HG03575 (cell line): Measurements from ENCODE around the gene SYCP2.
"Not testable (repeated sequence)": the region's sequence is repeated elsewhere in the genome, so short reads cannot be mapped to it uniquely, and the experiment has no call there.

Experiments used
- ATAC-seq: cut with Tn5 transposase; IDR thresholded peaks from one replicate; pipeline ENCODE4 v1.9.1; 2021; ENCODE audit not compliant: unreplicated experiment, insufficient number of reproducible peaks, low FRiP score; ENCODE audit errors: extremely low read depth

Gene SYCP2

DNA sequence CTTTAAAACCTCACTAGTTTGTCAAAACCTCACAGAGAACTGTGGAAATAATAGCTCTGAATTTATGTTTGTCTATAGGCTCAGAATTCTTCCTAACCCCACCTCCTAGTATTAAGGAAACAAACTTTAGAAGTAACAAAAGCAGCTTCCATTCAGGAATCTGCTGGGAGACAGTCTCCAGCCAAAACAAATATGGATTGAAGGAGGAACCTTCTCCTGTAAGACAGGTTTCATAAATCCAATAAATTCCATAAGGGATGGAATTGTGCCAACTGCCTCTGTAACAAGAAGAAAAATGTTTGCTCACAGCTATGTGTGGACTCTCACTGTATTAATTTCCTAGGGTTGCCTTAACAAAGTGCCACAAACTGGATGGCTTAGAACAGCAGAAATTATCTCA lies 7.5 kb downstream of the SYCP2 start:
- no peak for ATAC-seq

GRCh38 chr20:59925359-59925758 lies 8.1 kb downstream of the SYCP2 start:
- no peak for ATAC-seq

- no peak for ATAC-seq
Measured at GRCh38 chr20:59923514-59923913, 9.9 kb downstream of the SYCP2 start.

DNA sequence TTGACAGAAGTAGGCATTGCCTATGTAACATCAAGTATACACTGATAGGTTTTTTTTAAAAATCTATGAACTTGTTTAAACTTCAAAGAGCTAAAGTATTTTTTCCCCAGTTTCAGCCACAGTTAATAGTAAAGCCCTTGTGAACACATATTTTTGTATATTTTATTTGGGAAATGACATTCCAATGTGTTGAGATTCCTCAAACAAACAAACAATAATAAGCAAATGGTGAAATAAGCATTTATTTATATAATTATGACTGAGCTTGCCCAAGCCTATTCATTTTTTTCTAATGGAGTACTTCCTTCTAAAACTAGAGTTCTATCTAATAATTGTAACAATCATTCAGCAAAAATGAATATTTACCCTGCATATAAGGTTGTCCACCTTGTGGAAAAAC lies 12.5 kb downstream of the SYCP2 start:
- no peak for ATAC-seq

DNA sequence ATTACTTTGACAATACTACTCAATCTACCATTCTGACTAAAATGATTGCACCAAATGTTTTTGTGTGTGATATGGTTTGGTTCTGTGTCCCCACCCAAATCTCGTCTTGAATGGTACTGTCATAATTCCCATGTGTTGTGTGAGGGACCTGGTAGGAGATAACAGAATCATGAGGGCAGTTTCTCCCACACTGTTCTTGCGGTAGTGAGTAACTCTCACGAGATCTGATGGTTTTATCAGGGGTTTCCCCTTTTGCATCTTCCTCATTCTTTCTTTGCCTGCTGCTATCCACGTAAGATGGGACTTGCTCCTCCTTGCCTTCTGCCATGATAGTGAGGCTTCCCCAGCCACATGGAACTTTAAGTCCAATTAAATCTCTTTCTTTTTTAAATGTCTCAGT lies 20.8 kb downstream of the SYCP2 start:
- no peak for ATAC-seq

- no peak for ATAC-seq
Measured at GRCh38 chr20:59911041-59911440, 22.4 kb downstream of the SYCP2 start.

- no peak for ATAC-seq
Measured at GRCh38 chr20:59908855-59909254, 24.6 kb downstream of the SYCP2 start.

GRCh38 chr20:59903621-59904020 lies 29.8 kb downstream of the SYCP2 start:
- ATAC-seq: no peak

DNA sequence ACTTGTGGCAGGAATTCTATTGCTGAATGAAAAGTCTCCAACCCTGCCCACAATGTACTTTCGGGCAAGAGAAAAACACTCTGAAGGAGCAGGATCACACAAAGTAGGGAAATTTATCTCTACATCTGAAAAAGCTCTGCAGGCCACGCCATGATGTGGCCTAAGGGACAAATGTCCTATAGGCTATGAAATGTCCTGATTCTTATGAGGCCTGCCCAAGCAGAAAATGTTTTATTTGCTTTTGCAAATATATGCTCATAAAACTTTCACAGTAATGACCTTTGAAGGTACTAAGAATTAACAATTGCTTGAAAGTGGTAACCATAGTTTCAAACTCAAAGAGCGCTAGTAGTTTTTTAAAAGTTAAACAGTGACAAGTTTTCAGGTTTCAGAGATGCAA lies 31.0 kb downstream of the SYCP2 start:
- ATAC-seq: no peak

DNA sequence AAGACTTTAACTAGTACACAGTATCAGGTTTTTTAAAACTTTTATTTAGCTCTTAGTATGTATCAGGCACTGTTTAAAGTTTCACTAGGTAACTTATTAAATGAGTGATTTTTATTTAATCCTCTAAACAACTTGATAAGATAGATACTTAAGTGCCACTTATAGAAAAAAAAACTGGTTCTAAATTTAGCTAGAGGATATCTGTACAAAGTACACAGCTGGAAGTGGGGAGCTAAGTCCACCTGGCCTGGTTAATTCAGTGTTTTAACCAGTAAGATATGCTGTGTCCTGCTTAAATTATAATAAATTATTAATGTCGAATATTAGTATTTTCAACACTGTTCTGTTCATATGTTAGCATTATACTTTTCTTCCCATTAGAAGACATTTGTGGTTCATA lies 37.5 kb downstream of the SYCP2 start:
- ATAC-seq: no peak

GRCh38 chr20:59891581-59891980 lies 41.9 kb downstream of the SYCP2 start:
- no peak for ATAC-seq

GRCh38 chr20:59890035-59890434 lies 43.4 kb downstream of the SYCP2 start:
- not testable (repeated sequence) for ATAC-seq

DNA sequence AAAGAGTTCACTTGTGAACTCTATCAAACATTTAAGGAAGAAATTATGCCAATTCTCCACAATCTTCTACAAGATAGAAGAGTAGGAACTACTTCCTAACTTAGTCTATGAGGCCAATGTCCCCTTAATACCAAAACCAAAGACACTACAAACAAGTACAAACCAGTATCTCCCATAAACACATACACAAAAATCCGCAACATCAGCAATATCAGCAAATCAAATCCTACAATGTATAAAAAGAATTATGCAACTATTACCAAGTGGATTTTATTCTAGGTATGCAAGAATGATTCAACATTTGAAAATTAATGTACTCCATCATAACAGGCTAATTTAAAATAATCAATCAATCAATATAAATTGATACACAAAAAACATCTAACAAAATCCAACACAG lies 45.4 kb downstream of the SYCP2 start:
- ATAC-seq: no peak

DNA sequence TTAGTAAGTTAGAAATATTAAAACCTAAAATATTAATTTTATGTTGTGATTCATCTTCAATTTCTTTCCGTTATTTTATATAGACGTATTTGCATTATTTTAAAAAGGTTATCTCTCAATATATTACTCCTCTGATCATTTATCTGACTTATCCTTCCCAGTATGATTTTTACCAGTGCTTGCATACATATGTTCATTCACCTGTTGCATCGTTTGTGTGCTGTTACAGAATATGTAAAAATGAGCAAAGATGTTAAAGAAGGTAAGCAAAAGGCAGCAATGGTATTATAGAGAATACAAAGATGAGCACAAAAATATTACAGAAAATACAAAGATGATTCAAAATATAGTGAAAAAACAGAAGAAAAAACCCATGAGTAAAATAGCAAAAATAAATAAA lies 48.9 kb downstream of the SYCP2 start:
- no peak for ATAC-seq

- ATAC-seq: no peak
Measured at GRCh38 chr20:59880198-59880597, 53.2 kb downstream of the SYCP2 start.

GRCh38 chr20:59873409-59873808 lies 60.0 kb downstream of the SYCP2 start:
- no peak for ATAC-seq

- ATAC-seq: no peak
Measured at GRCh38 chr20:59871096-59871495, 62.3 kb downstream of the SYCP2 start.

DNA sequence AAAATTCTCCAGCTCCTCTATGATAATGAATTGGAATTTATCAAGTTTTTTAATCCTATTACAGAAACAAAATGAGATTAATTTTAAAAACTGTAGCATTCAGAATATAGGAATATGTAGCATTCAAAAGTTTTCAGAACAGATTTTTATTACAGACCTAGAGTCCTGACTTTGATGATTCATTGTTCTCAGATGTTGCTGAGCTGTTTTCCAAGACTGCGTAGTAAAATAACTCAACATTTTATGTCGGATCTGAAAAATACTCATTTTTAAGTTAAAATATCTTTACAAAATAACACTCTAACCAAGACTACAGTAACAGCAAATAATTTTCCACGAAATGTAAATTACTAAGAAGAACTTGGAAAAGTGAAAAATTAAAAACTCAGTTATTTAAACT lies 67.1 kb downstream of the SYCP2 start:
- ATAC-seq: no peak

- no peak for ATAC-seq
Measured at GRCh38 chr20:59864726-59865125, 68.7 kb downstream of the SYCP2 start.

DNA sequence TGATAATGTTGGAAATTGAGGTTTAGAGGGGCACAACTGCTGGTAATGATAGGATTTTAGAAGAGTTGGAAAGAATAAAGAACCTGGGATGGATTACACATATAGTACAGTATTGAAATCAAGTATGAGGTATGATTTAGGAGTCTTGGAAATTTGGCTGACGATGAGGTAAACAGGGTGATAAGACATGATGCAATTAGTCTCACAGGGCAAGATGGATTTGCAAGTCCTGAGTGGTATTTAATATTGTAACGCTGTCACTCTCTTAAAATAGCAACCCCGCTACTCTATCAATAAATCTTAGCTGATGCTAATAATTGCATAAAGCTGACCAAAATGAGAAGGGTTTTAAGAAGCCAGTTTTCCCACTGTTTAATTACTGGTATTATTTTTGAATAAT lies 70.4 kb downstream of the SYCP2 start:
- ATAC-seq: no peak

GRCh38 chr20:59861401-59861800 lies 72.0 kb downstream of the SYCP2 start:
- no peak for ATAC-seq

DNA sequence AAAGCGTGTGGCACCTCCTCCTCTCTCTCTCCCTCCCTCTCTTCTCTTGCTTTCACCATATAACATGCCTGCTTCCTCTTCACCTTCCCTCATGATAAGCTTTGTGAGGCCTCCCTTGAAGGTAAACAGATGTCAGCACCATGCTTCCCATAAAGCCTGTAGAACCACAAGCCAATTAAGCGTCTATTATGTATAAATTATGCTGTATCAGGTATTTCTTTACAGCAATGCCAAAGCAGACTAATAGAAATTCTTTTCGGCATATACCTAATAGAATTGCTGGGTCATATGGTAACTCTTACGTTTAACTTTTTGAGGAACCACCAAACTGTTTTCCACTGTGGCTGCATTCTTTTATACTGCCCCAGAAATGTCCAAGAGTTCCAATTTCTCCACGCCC lies 75.0 kb downstream of the SYCP2 start:
- ATAC-seq: no peak
